OCI-M2 (cell line): ENCODE data around the gene NINJ1.
"Not testable (repeated sequence)": the region's sequence is repeated elsewhere in the genome, so short reads cannot be mapped to it uniquely, and the experiment has no call there.

Source experiments
- DNase-seq: peaks from one replicate; lab custom pipeline; 2025; ENCODE audit not compliant: unreplicated experiment; lab: John Stamatoyannopoulos, UW

NINJ1 gene

DNA sequence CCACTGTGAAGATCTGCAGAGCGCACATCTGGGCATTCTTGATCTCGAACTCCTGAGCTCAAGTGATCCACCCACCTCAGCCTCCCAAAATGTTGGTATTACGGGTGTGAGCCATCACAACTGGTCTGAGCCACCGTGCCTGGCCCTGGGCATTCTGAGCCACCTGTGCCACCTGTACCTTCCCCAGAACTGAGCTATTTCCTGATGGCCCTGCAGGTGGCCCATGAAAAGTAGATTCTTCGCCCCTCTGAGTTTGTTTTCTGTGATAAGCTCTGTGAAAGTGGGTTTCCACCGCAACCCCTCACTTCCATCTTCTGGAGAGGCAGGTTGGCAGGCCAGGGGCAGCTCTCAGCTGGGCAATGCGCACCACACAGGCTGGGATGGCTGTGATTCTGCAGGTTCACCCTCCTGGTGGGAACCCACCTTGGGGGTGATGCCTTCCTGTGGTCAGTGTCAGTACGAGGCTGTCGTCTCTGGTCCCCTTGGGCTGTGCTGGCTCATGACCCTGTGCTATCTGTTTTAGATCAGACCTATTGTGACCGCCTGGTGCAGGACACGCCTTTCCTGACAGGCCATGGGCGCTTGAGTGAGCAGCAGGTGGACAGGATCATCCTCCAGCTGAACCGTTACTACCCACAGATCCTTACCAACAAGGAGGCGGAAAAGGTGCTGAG lies 26.8 kb downstream of the NINJ1 start:
- no peak for DNase-seq

GRCh38 chr9:93105620-93106019 lies 28.4 kb downstream of the NINJ1 start:
- DNase-seq = no peak

GRCh38 chr9:93101086-93101485 lies 33.0 kb downstream of the NINJ1 start:
- not testable (repeated sequence) for DNase-seq

DNA sequence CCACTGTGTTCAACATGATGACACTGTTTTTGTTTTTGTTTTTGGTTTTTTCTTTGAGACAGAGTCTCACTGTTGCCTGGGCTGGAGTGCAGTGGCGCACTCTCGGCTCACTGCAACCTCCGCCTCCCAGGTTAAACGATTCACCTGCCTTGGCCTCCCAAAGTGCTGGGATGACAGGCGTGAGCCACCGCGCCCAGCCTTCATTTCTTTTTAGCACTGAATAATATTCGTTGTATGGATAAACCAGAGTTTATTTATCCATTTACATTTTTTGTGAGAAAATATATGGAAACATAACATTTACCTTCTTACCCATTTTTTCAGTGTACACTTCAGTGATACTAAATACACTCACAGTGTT lies 33.8 kb downstream of the NINJ1 start:
- DNase-seq = no peak

DNA sequence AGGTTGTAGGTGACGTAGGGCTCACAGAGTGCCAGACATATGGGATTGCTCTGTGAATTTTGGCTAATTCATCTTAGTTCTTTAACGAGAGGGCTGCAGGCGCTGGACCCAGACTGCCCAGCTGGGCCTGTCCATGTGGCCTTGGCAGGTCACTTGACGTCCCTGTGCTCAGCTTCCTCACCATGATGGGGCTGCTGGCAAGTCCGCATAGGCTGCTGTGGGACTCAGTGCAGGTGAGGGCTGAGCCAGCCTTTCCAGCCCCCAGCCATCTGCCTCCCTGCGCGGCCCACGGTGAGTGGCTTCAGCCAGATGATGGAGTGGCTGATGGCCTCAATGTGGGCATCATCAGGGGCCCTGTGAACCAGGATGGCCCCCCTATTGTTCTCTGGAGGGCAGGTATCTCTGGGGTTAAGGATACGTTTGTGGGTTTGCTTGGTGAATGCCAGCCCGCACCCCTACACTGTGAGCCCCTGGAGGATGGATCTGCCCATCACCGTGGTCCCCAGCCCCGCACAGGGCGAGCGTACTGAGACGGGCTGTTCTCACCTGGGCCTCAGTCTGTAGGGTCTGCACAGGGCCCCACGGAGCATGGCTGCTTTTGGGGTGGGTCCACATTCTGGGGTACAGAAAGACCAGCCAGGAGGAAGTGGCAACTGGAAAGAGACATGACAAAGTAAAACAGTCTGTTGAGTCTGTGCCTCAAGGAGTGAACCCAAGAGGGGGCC lies 34.3 kb downstream of the NINJ1 start:
- DNase-seq = no peak

DNA sequence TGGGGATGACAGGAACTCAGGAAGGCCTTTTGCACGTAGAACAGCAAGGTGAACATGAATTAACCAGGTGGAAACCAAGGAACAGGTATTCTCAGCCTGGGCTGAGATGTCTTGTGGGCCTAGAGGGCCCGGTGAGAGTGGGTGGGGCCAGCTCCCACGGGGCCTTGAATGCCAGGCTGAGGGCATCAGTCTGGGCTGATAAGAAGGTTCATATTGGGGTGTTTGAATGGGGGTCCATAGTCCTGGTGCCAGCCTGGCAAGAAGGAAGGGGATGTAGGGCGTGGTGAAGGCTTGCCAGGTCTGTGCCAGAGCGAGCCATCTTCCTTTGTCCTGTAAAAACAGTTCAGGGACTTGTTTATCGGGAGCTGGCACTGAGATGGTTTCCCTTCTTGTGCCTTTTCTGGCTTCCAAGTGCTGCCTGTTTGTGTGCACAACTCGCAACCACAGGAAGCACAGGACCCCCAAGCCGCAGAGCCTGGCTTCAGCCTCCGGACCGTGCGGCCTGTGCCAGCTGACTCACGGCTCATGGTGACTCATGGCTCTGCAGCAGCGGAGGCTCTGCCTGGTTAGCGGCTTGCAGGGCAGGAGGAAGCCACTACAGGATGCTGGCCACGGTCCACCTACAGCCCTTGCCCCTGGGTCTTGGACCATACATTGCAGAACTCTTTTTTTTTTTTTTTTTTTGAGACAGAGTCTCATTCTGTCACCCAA lies 35.7 kb downstream of the NINJ1 start:
- DNase-seq = no peak

GRCh38 chr9:93097511-93098201 lies 36.4 kb downstream of the NINJ1 start:
- no peak for DNase-seq

GRCh38 chr9:93096811-93097382 lies 37.2 kb downstream of the NINJ1 start:
- no peak for DNase-seq

DNA sequence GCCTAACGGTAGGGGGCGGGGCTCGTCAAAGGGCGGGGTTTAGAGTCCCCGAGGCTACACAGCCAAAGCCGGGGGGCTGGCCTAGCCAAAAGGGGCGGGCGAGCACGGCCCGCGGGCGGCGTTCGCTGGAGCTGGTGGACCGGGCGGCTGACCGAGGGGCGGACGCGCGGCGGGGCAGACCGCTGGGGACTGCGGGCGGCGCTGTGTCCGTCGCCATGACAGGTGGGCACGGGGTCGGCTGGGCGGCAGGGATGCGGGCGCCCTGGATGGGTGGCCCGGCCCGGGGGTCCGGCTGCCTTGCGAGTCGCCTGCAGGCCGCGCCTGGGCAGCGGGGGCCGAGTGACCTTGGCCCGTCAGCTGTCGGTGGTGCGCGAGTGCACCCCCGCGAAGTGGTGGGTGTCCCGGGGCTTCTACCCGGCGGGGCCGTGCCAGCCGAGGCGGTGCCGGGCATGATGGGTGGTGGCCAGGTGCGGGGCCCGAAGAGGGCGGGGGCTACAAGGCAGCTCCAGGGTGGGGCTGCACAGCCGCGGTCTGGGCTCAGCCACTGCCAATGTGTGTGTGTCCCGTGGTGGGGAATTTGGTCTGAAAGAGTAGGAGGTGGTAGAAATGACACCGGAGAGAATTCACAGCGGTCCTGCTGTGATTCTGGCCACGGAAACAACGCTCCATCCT lies 37.8 kb downstream of the NINJ1 start, which contains the start of gene CARD19:
Gene CARD19, plus strand, starts transcription at position 87 of the 672 bp plus-strand sequence. Its CDS starts 129 bp downstream, at position 216.
- DNase-seq = no peak

DNA sequence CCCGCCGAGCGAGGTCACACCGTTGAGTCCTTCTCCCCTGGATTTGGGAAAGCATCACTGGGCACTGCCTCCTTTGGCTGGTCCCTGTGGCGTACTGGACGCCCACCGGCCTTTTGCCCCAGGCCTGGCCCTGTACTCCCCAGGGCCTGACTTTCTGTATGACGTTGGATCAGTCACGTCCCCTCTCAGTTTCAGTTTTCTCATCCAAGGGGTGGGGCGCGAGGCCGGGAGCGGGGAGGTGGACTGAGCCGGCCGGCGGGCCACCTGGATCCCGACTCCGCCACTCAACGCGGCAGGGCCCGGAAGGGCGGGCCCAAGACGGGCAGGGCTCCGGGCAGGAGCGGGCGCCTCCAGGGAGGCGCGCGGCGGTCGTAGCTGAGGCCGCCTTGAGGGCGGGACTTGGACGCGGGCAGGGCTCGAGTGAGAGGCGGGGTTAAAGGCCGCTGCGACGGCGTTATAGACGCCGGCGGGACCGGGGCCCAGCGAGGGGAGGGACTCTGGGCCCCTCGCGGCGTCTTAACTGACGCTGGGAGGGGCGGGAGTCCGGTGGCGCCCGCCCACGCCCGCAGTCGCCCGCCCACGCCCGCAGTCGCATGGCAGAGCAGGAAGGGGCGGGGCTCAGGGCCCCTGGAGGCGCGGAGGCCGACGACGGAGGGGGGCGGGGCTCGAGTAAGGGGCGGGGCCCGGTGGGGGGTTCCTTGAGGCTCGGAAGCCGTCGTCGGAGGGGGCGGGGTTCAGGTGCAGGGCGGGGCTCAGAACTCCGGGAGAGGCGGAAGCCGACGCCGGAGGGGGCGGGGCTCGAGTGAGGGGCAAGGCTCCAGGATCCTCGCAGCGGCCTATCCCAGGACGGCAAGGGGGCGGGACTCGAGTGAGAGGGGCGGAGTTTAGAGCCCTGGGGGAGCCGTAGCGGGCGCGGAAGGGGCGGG lies 38.6 kb downstream of the NINJ1 start:
- DNase-seq = peak; percentile 85

DNA sequence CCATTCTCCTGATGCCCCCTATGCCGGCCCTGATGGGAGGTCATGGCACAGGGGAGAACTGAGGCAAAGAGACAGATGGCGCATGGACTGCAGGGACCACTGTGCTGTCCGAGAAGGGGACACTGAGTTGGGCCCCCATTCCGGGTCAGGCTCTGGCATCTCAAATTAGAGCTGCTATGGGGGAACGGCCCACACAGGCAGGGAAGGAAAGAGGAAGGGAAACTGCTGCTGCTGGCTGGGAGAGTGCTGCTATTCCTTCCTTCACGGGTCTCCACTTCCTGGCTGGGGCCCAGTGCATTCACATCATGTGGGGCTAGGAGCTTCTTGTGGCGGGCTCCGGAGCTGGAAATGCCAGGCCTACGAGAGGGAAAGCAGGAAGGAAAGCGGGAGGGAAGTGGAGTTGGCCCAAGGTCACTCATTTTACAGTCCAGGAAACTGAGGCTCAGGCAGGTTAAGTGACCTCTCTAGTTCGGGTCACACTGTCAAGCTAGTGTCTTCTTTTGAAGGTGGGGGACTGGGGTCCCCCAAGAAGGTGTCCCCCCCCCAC lies 39.3 kb downstream of the NINJ1 start:
- no peak for DNase-seq

DNA sequence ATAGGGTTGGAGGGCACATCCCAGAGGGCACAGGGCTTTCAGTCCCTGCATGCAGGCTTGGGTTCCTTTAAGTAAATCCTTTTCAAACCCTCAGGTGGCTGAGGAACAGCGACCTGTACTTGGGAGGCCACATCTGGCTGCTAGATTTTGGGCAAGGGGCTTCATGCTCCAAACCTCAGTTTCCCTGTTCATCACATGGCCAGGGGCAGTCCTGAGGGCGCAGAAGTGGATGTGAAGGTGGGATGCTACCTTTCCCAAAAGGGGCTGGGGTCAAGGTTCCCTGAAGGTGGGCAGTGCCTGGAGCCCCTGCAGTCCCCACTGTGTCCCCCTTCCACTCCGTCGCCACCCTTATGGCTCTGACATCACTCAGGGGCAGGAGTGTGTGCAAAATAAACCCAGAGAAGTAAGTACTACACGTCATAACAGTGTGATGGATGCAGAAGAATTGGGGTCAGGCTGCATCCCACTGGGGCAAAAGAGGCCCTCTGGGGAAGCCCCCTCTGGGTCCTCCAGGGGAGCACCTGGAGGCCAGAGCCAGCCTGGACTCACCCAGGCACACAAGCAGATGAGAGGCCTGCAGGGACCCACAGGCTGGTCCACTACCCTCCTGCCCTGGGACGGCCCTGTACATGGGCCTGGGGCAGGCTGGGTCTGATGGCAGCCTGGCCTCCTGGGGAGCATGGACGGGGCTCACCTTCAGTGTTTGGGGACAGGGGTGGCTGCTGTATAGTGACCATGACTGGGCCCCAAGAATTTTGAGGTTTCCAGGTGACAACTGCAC lies 40.0 kb downstream of the NINJ1 start:
- DNase-seq = no peak

GRCh38 chr9:93093127-93093876 lies 40.7 kb downstream of the NINJ1 start:
- DNase-seq = no peak

- no peak for DNase-seq
Measured at GRCh38 chr9:93092251-93092991, 41.6 kb downstream of the NINJ1 start.

DNA sequence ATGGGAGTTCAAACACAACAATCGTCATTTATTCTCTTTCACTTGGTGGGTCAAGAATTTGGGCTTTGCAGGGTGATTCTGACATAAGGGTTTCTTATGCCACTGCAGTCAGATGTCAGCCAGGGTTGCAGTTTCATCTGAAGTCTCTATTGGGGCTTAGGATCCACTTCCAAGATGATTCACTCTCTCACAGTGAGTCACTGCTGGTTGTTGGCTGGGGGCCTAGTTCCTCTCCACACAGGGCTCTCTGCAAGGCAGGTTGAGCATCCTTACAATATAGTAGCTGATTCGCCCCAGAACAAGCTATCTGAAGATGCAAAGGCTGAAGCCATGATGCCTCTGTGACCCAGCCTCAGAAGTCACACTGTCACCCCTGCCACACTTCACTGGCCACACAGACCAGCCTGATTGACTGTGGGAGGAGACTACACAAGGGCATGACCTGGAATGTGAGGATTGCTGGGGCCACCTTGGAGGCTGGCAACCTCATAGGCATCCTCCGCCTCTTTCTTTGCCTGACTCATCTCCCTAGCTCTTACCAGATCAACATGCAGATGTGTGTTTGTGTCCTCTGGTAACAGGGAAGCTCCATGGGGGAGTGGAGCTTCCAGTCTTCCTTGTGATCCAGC lies 42.5 kb downstream of the NINJ1 start:
- no peak for DNase-seq

GRCh38 chr9:93091056-93091452 lies 43.0 kb downstream of the NINJ1 start:
- DNase-seq = no peak
